SK-N-SH (cell line): ENCODE data around the gene EEF1AKMT4. TPM values are rescaled to one million over a fixed set of nuclear protein-coding genes. Genes with fewer than 3 reads are reported as not detected.
A peak's percentile ranks its signal among the peaks of the same experiment; 100 is the strongest.

Source experiments
- CTCF ChIA-PET: fragments of 300-600, 350-600 bp; formaldehyde crosslinking; extraction: SDS; loops from one replicate; lab custom pipeline; 2021; lab: Yijun Ruan, JAX
- POLR2A ChIA-PET: fragments of 350-600 bp; sonication (Branson Sonifier 250); formaldehyde crosslinking; extraction: SDS; loops from one replicate; lab custom pipeline; 2020; ENCODE audit warnings: antibody characterized with exemption, inconsistent platforms; lab: Yijun Ruan, JAX
- DNase-seq: peaks from one replicate; pipeline ENCODE4 v3.0.0; 2012
- H2AFZ ChIP-seq: fragments of 200-600 bp; sonication (generic); 2 replicates; pipeline ENCODE4 v1.8.1; 2016; ENCODE audit warnings: antibody characterized with exemption, mild to moderate bottlenecking, low read depth
- H3F3A ChIP-seq: fragments of 200-600 bp; sonication (generic); replicated peaks from 2 replicates; pipeline ENCODE3; 2016; ENCODE audit warnings: antibody characterized with exemption, mild to moderate bottlenecking; ENCODE audit not compliant: insufficient read depth
- H3K27ac ChIP-seq, 2 experiments: fragments of 200-500 bp in 1 of 2; fragments of 200-600 bp in 1 of 2; sonication (Bioruptor generic) in 1 of 2; sonication (generic), shearing (Covaris generic) in 1 of 2; 2 replicates each; pipeline versions ENCODE4 v1.5.1 to v1.6.1; 2014 to 2016; ENCODE audit warnings: low read depth in 2 of 2, inconsistent platforms in 1 of 2, low read length in 1 of 2, mild to moderate bottlenecking in 1 of 2, mixed read lengths in 1 of 2
- H3K27me3 ChIP-seq: fragments of 200-600 bp; sonication (generic), shearing (Covaris generic); 2 replicates; pipeline ENCODE4 v1.6.1; 2016; ENCODE audit warnings: mixed run types; ENCODE audit not compliant: insufficient read depth
- H3K36me3 ChIP-seq, 2 experiments: fragments of 200-500 bp in 1 of 2; fragments of 200-600 bp in 1 of 2; sonication (Bioruptor generic) in 1 of 2; sonication (generic) in 1 of 2; replicated peaks in 1 of 2; 2 replicates each; pipeline versions ENCODE3 to v1.5.1; 2014 to 2016; ENCODE audit warnings: low read length in 1 of 2, mild to moderate bottlenecking in 1 of 2; ENCODE audit not compliant: insufficient read depth in 2 of 2, control insufficient read depth in 1 of 2
- H3K4me1 ChIP-seq, 2 experiments: fragments of 200-500 bp in 1 of 2; fragments of 200-600 bp in 1 of 2; sonication (Bioruptor generic) in 1 of 2; sonication (generic), shearing (Covaris generic) in 1 of 2; 2 replicates each; pipeline versions ENCODE4 v1.5.1 to v1.6.1; 2014 to 2016; ENCODE audit warnings: low read depth in 1 of 2, low read length in 1 of 2, mixed run types in 1 of 2; ENCODE audit not compliant: insufficient read depth in 2 of 2, control insufficient read depth in 1 of 2
- H3K4me2 ChIP-seq: fragments of 200-600 bp; sonication (generic), shearing (Covaris generic); 2 replicates; pipeline ENCODE4 v1.6.1; 2017; ENCODE audit warnings: mixed run types
- H3K4me3 ChIP-seq, 2 experiments: fragments of 200-500 bp in 1 of 2; fragments of 200-600 bp in 1 of 2; sonication (Bioruptor generic) in 1 of 2; sonication (generic), shearing (Covaris generic) in 1 of 2; 2 replicates each; pipeline versions ENCODE4 v1.5.1 to v1.8.1; 2014 to 2016; ENCODE audit warnings: low read depth in 2 of 2, inconsistent platforms in 1 of 2, low read length in 1 of 2, mild to moderate bottlenecking in 1 of 2, mixed read lengths in 1 of 2, moderate library complexity in 1 of 2
- H3K79me2 ChIP-seq: fragments of 200-600 bp; sonication (generic); 2 replicates; pipeline ENCODE4 v1.8.1; 2017; ENCODE audit warnings: mild to moderate bottlenecking; ENCODE audit not compliant: insufficient read depth
- H3K9ac ChIP-seq: fragments of 200-600 bp; sonication (generic); 2 replicates; pipeline ENCODE4 v1.6.1; 2017; ENCODE audit warnings: mixed run types
- H3K9me2 ChIP-seq: fragments of 200-600 bp; sonication (generic); 2 replicates; pipeline ENCODE4 v1.6.1; 2017; ENCODE audit warnings: mixed run types
- H3K9me3 ChIP-seq: fragments of 200-600 bp; sonication (generic); 2 replicates; pipeline ENCODE4 v1.6.1; 2017; ENCODE audit warnings: mixed run types, mild to moderate bottlenecking, moderate library complexity
- H4K20me1 ChIP-seq: fragments of 200-600 bp; sonication (generic); 2 replicates; pipeline ENCODE4 v1.6.1; 2017; ENCODE audit warnings: mild to moderate bottlenecking, mixed run types; ENCODE audit not compliant: insufficient read depth
- EZH2phosphoT487 ChIP-seq: fragments of 200-600 bp; sonication (generic); IDR thresholded peaks from 2 replicates; pipeline ENCODE4 v1.6.1; 2017; ENCODE audit warnings: low read depth, mixed run types, mild to moderate bottlenecking, antibody characterized with exemption, moderate library complexity, borderline replicate concordance
- FOXM1 ChIP-seq: IDR thresholded peaks from 2 replicates; pipeline ENCODE4 v1.4.0; 2012; ENCODE audit warnings: low read depth, mild to moderate bottlenecking
- JUND ChIP-seq: IDR thresholded peaks from 2 replicates; pipeline ENCODE4 v1.4.0; 2012
- MEF2A ChIP-seq: IDR thresholded peaks from 2 replicates; pipeline ENCODE4 v1.4.0; 2012; ENCODE audit warnings: low read depth, borderline replicate concordance
- MXI1 ChIP-seq: IDR thresholded peaks from 2 replicates; pipeline ENCODE4 v1.6.1; 2012; ENCODE audit warnings: mild to moderate bottlenecking, low read depth, low read length, improper control_type of control experiment
- NRF1 ChIP-seq: IDR thresholded peaks from 2 replicates; pipeline ENCODE4 v1.6.1; 2012; ENCODE audit warnings: low read depth, mild to moderate bottlenecking, low read length
- POLR2AphosphoS5 ChIP-seq: IDR thresholded peaks from 2 replicates; pipeline ENCODE4 v1.6.1; 2012; ENCODE audit warnings: low read depth, low read length
- RCOR1 ChIP-seq: fragments of 150-350 bp; IDR thresholded peaks from 2 replicates; pipeline ENCODE4 v1.6.1; 2017; ENCODE audit warnings: antibody characterized with exemption, low read length
- SMC3 ChIP-seq: IDR thresholded peaks from 2 replicates; pipeline ENCODE4 v1.6.1; 2012; ENCODE audit warnings: low read depth, low read length, improper control_type of control experiment
- TAF1 ChIP-seq: IDR thresholded peaks from 2 replicates; pipeline ENCODE4 v1.6.1; 2012; ENCODE audit warnings: low read depth, mild to moderate bottlenecking, low read length, moderate library complexity, borderline replicate concordance
- TEAD4 ChIP-seq: IDR thresholded peaks from 2 replicates; pipeline ENCODE4 v1.4.0; 2012; ENCODE audit warnings: mild to moderate bottlenecking, borderline replicate concordance; ENCODE audit not compliant: insufficient read depth
- WGBS: methylation state at CpG from one replicate; pipeline ENCODE4 v1.1.6; 2017; ENCODE audit warnings: low lambda C conversion rate; 5-methylcytosine and 5-hydroxymethylcytosine counted together
- polyA plus RNA-seq, 3 experiments: library from polyadenylated mRNA; depleted of rRNA; stranded (reverse); fragments of >200 nt; gene quantifications; 2 replicates each; pipeline ENCODE4 v1.2.3, GENCODE V29; 2012
- small RNA-seq, 7 experiments: library from RNA; depleted of rRNA; stranded (forward); fragments of <200 nt; gene quantifications; one replicate each; pipeline ENCODE3, GENCODE V24; 2012
- TF ChIP-seq, protein P1 (sequence below): fragments of 200-600 bp; sonication (generic); IDR thresholded peaks from 2 replicates; pipeline ENCODE4 v1.6.1; 2017; ENCODE audit warnings: antibody characterized with exemption, mild to moderate bottlenecking, moderate library complexity
- TF ChIP-seq, protein P2 (sequence below): fragments of 150-350 bp; IDR thresholded peaks from 2 replicates; pipeline ENCODE4 v1.6.1; 2017; ENCODE audit warnings: antibody characterized with exemption, low read length, low read depth, borderline replicate concordance
- TF ChIP-seq, protein P3 (sequence below): IDR thresholded peaks from 2 replicates; pipeline ENCODE4 v1.4.0; 2012; ENCODE audit warnings: low read depth, borderline replicate concordance
- TF ChIP-seq, protein P4 (sequence below): fragments of 150-350 bp; IDR thresholded peaks from 2 replicates; pipeline ENCODE4 v1.6.1; 2016; ENCODE audit warnings: mild to moderate bottlenecking, low read depth, low read length

EEF1AKMT4 gene
- polyA plus RNA-seq, 1 of the 3 experiments (the other 2 are of a cell fraction), result 9.3 TPM

DNA sequence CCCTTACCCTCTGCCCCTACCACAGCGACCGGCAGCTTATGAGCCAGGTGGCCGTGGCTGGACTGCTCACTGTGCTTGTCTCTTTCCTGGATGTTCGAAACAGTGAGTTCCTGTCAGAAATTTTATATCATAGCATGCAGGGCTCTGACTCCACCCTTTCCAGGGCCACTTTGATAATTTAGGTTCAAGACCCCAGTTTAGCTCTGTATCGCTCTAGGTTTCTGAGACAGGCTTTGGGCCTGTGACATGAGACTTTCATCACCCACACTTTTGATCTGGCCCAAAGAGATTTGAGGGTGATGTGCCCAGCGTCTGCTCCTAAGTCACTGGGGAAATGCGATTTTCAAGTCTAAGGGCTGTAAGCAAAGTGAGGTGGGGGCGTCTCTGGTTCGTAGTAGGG lies 58.4 kb downstream of the EEF1AKMT4 start:
- no peak overlapping the region for H3K4me3 ChIP-seq
- peaks cover 46% of the 10 kb centered on the region for H3F3A ChIP-seq
- H3K9me2 ChIP-seq, result no peaks in the 10 kb centered on the region
- H3K36me3 ChIP-seq, result peaks cover 50 to 54% of the 10 kb centered on the region in 2 experiments
- no peaks in the 10 kb centered on the region for H3K27me3 ChIP-seq
- no peak overlapping the region for H3K9ac ChIP-seq
- no peak for TF ChIP-seq RCOR1
- TF ChIP-seq, protein P1, sequence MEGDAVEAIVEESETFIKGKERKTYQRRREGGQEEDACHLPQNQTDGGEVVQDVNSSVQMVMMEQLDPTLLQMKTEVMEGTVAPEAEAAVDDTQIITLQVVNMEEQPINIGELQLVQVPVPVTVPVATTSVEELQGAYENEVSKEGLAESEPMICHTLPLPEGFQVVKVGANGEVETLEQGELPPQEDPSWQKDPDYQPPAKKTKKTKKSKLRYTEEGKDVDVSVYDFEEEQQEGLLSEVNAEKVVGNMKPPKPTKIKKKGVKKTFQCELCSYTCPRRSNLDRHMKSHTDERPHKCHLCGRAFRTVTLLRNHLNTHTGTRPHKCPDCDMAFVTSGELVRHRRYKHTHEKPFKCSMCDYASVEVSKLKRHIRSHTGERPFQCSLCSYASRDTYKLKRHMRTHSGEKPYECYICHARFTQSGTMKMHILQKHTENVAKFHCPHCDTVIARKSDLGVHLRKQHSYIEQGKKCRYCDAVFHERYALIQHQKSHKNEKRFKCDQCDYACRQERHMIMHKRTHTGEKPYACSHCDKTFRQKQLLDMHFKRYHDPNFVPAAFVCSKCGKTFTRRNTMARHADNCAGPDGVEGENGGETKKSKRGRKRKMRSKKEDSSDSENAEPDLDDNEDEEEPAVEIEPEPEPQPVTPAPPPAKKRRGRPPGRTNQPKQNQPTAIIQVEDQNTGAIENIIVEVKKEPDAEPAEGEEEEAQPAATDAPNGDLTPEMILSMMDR, result no peak
- TF ChIP-seq POLR2AphosphoS5, result no peak
- TF ChIP-seq, protein P2, sequence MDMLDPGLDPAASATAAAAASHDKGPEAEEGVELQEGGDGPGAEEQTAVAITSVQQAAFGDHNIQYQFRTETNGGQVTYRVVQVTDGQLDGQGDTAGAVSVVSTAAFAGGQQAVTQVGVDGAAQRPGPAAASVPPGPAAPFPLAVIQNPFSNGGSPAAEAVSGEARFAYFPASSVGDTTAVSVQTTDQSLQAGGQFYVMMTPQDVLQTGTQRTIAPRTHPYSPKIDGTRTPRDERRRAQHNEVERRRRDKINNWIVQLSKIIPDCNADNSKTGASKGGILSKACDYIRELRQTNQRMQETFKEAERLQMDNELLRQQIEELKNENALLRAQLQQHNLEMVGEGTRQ, result no peak
- no peak for TF ChIP-seq MXI1
- TF ChIP-seq, protein P3, sequence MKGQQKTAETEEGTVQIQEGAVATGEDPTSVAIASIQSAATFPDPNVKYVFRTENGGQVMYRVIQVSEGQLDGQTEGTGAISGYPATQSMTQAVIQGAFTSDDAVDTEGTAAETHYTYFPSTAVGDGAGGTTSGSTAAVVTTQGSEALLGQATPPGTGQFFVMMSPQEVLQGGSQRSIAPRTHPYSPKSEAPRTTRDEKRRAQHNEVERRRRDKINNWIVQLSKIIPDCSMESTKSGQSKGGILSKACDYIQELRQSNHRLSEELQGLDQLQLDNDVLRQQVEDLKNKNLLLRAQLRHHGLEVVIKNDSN, result no peak
- TF ChIP-seq TAF1, result no peak
- no peak for TF ChIP-seq EZH2phosphoT487
- TF ChIP-seq JUND, result no peak
- TF ChIP-seq TEAD4, result no peak
- no peak for TF ChIP-seq FOXM1
- no peak for TF ChIP-seq SMC3
- TF ChIP-seq MEF2A, result no peak
- TF ChIP-seq, protein P4, sequence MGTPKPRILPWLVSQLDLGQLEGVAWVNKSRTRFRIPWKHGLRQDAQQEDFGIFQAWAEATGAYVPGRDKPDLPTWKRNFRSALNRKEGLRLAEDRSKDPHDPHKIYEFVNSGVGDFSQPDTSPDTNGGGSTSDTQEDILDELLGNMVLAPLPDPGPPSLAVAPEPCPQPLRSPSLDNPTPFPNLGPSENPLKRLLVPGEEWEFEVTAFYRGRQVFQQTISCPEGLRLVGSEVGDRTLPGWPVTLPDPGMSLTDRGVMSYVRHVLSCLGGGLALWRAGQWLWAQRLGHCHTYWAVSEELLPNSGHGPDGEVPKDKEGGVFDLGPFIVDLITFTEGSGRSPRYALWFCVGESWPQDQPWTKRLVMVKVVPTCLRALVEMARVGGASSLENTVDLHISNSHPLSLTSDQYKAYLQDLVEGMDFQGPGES, result no peak
- no peak for TF ChIP-seq NRF1
- no peak overlapping the region for H3K4me2 ChIP-seq
- peaks cover 23% of the 10 kb centered on the region; the same call in 1 of the 2 replicates for H3K79me2 ChIP-seq
- peak overlapping the region in 1 of 2 experiments; percentile 65; a peak in 1 of 4 replicates for H3K27ac ChIP-seq
- no peak for DNase-seq
- CTCF ChIA-PET, result interaction anchor here (1.3 kb wide), 1 partner anchor 292 kb away, joined by 3 read pairs; no protein-coding TSS in a partner anchor
- no peak overlapping the region for H2AFZ ChIP-seq
- peaks cover 18% of the 10 kb centered on the region; the same call in 1 of the 2 replicates for H4K20me1 ChIP-seq
- H3K4me1 ChIP-seq, result peaks cover 0 to 3% of the 10 kb centered on the region in 2 experiments; a peak in 1 of 4 replicates
- no peaks in the 10 kb centered on the region for H3K9me3 ChIP-seq
- 96% methylated on average over 9 of the region's 9 CpGs for WGBS
- POLR2A ChIA-PET, result no interaction called here

Small RNA genes within 50 kb of the gene (small RNA-seq; reads per million reads assigned to genes)
- gene MIR1224, result 0 to 4.7 (median 0) reads per million in 7 experiments

Other genes with a start within 250 kb of the EEF1AKMT4 start
- gene ABCC5, start 231.8 kb upstream of the EEF1AKMT4 start, polyA plus RNA-seq (2012; rRNA removed), result 25.9 and 40.6 TPM in 2 replicates
- not detected in 2 replicates for gene HTR3D, start 217.9 kb upstream of the EEF1AKMT4 start, polyA plus RNA-seq (2012; rRNA removed)
- gene HTR3C, start 196.6 kb upstream of the EEF1AKMT4 start, polyA plus RNA-seq (2012; rRNA removed), result not detected in 2 replicates
- not detected in 2 replicates for gene HTR3E, start 152.6 kb upstream of the EEF1AKMT4 start, polyA plus RNA-seq (2012; rRNA removed)
- 46.8 and 61.5 TPM in 2 replicates for gene EIF2B5, start 114.3 kb upstream of the EEF1AKMT4 start, polyA plus RNA-seq (2012; rRNA removed)
- 29.6 and 30.1 TPM in 2 replicates for gene DVL3, start 94.3 kb upstream of the EEF1AKMT4 start, polyA plus RNA-seq (2012; rRNA removed)
- gene AP2M1, start 74.8 kb upstream of the EEF1AKMT4 start, polyA plus RNA-seq (2012; rRNA removed), result 645 and 759 TPM in 2 replicates
- 55.6 and 59.2 TPM in 2 replicates for gene ABCF3, start 63.5 kb upstream of the EEF1AKMT4 start, polyA plus RNA-seq (2012; rRNA removed)
- 0.08 and 0.19 TPM in 2 replicates for gene VWA5B2, start 20.1 kb upstream of the EEF1AKMT4 start, polyA plus RNA-seq (2012; rRNA removed)
- gene ALG3, start 710 bp upstream of the EEF1AKMT4 start, polyA plus RNA-seq (2012; rRNA removed), result 66.0 and 71.4 TPM in 2 replicates
- gene CAMK2N2, start 11.9 kb downstream of the EEF1AKMT4 start, polyA plus RNA-seq (2012; rRNA removed), result 0.89 and 2.2 TPM in 2 replicates
- 0.03 and 0.16 TPM in 2 replicates for gene ECE2, start 26.4 kb downstream of the EEF1AKMT4 start, polyA plus RNA-seq (2012; rRNA removed)
- gene PSMD2, start 49.6 kb downstream of the EEF1AKMT4 start, polyA plus RNA-seq (2012; rRNA removed), result 328 and 382 TPM in 2 replicates
- 207 and 262 TPM in 2 replicates for gene EIF4G1, start 64.9 kb downstream of the EEF1AKMT4 start, polyA plus RNA-seq (2012; rRNA removed)
- 31.6 and 34.2 TPM in 2 replicates for gene FAM131A, start 87.9 kb downstream of the EEF1AKMT4 start, polyA plus RNA-seq (2012; rRNA removed)
- 8.6 and 9.1 TPM in 2 replicates for gene CLCN2, start 111.9 kb downstream of the EEF1AKMT4 start, polyA plus RNA-seq (2012; rRNA removed)
- 206 and 258 TPM in 2 replicates for gene POLR2H, start 112.0 kb downstream of the EEF1AKMT4 start, polyA plus RNA-seq (2012; rRNA removed)
- gene THPO, start 128.5 kb downstream of the EEF1AKMT4 start, polyA plus RNA-seq (2012; rRNA removed), result 0.07 and 0.21 TPM in 2 replicates
- 0.57 and 0.95 TPM in 2 replicates for gene CHRD, start 130.4 kb downstream of the EEF1AKMT4 start, polyA plus RNA-seq (2012; rRNA removed)